ENCODE results near the gene NES.

- TF ChIP-seq, protein P1, sequence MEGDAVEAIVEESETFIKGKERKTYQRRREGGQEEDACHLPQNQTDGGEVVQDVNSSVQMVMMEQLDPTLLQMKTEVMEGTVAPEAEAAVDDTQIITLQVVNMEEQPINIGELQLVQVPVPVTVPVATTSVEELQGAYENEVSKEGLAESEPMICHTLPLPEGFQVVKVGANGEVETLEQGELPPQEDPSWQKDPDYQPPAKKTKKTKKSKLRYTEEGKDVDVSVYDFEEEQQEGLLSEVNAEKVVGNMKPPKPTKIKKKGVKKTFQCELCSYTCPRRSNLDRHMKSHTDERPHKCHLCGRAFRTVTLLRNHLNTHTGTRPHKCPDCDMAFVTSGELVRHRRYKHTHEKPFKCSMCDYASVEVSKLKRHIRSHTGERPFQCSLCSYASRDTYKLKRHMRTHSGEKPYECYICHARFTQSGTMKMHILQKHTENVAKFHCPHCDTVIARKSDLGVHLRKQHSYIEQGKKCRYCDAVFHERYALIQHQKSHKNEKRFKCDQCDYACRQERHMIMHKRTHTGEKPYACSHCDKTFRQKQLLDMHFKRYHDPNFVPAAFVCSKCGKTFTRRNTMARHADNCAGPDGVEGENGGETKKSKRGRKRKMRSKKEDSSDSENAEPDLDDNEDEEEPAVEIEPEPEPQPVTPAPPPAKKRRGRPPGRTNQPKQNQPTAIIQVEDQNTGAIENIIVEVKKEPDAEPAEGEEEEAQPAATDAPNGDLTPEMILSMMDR (IDR thresholded peaks at IDR 0.05 in 8 of 11, conservative IDR thresholded peaks at IDR 0.05 in 3 of 11), result no peak
- TF ChIP-seq POLR2AphosphoS5 (IDR thresholded peaks at IDR 0.05) (no peak), POLR2A (IDR thresholded peaks at IDR 0.05) (no peak)
These were observed 34.0 kb downstream of the NES start for GRCh38 chr1:156643049-156643777.

Data from spleen (tissue), 7 donors.